ENCODE data around the gene FMN1. TPM values are rescaled to one million over a fixed set of nuclear protein-coding genes. Genes with fewer than 3 reads are reported as not detected.

FMN1 gene
- total RNA-seq, 1 experiment from 2014 or later: 1.2 TPM

DNA sequence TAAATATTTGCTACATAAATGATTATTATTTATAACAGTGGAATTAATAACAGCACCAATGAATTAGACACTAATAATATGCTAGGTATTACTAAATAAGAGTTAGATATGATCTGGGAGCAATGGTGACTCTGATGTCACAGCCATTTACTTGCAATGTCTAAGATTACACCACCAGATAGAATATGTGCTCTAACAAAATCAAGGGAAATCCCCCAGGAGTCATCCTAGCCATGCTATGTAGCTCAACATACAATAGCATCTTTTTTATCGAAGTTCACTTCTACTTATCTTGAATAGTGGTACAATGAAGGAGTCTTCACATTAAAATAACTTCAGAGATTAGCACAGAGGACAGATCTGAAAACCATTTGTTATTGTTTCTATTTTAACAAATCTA, 154.0 kb downstream of the FMN1 start:
- Mint-ChIP-seq H3K9me3 (ENCODE audit: unreplicated experiment) (peaks cover 10% of the 10 kb centered on the region), H3K27ac (ENCODE audit: low read depth, unreplicated experiment) (no peak overlapping the region), H3K36me3 (ENCODE audit: insufficient read depth, unreplicated experiment) (peaks cover 5% of the 10 kb centered on the region), H3K4me3 (ENCODE audit: unreplicated experiment) (no peak overlapping the region), H3K4me1 (ENCODE audit: insufficient read depth, unreplicated experiment) (no peaks in the 10 kb centered on the region), H3K27me3 (ENCODE audit: insufficient read depth, unreplicated experiment) (no peaks in the 10 kb centered on the region)
- no peak for TF ChIP-seq CTCF (IDR thresholded peaks at IDR 0.05; ENCODE audit: unreplicated experiment)
- CTCF ChIA-PET: no interaction called here
- POLR2A ChIA-PET: no interaction called here
- intact Hi-C loops (cut with micrococcal nuclease): no loop called here
- BruUV-seq (replicated peaks): no TSS peak
- DNase-seq (ENCODE audit: unreplicated experiment): no peak

DNA sequence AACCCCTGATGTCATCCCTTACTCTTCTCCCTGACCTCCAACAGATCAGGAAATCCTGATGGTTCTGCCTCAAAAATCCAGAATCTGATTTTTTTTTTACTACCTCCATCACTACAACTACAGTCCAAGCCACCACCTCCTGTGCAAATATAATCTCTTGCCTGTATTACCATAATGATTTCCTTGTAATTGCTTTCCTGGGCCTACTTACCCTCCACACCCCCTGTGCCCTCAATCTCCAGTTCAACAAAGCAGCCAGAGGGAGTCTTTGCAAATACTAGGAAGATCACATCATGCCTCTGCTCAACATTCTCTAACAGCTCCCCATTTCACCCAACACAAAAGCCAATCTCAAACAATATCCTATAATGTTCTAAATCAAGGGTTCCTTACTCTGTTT, 159.9 kb downstream of the FMN1 start:
- DNase-seq (ENCODE audit: unreplicated experiment): no peak
- no peaks in the 10 kb centered on the region for H3K9me3 Mint-ChIP-seq (ENCODE audit: unreplicated experiment)
- CTCF ChIA-PET: interaction anchor here (0.6 to 1.5 kb wide), 3 partner anchors 12 to 98 kb away, joined by 3 to 4 read pairs (median 3); no protein-coding TSS in a partner anchor
- no peak overlapping the region for H3K27ac Mint-ChIP-seq (ENCODE audit: low read depth, unreplicated experiment)
- TF ChIP-seq CTCF (IDR thresholded peaks at IDR 0.05; ENCODE audit: unreplicated experiment): no peak
- POLR2A ChIA-PET: interaction anchor here (0.7 kb wide), 1 partner anchor 393 kb away, joined by 3 read pairs; no protein-coding TSS in a partner anchor
- intact Hi-C loops (cut with micrococcal nuclease): no loop called here
- no peaks in the 10 kb centered on the region for H3K4me1 Mint-ChIP-seq (ENCODE audit: insufficient read depth, unreplicated experiment)
- no peak overlapping the region for H3K4me3 Mint-ChIP-seq (ENCODE audit: unreplicated experiment)
- no TSS peak for BruUV-seq (replicated peaks)
- H3K36me3 Mint-ChIP-seq (ENCODE audit: insufficient read depth, unreplicated experiment): peaks cover 5% of the 10 kb centered on the region
- no peaks in the 10 kb centered on the region for H3K27me3 Mint-ChIP-seq (ENCODE audit: insufficient read depth, unreplicated experiment)

DNA sequence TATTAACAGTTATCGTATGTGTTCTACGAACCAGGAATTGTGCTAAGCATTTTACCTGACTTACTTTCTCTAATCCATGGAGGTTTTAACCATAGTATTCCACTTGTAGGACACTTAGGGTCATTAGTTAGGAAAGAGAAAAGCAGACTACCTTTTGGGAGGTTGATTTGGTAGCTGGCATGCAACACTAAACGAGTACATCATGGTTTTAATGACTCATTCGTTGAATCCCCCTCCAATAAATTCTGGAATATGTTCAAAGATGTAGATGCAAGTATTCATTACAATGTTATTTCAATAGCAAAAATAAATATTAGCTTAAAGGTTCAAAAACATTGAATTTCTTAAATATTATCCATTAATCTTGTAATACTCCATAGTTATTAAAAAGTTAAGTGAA, 162.5 kb downstream of the FMN1 start:
- CTCF ChIA-PET: no interaction called here

GRCh38 chr15:33031324-33031821, 163.1 kb downstream of the FMN1 start:
- ChIA-PET CTCF (interaction anchor here (0.6 to 1.2 kb wide), 3 partner anchors 9 to 1128 kb away, joined by 3 to 4 read pairs (median 3); no protein-coding TSS in a partner anchor), POLR2A (interaction anchor here (1.0 to 1.3 kb wide), 2 partner anchors 9 to 114 kb away, joined by 3 read pairs; no protein-coding TSS in a partner anchor)
- peak; percentile 19 for DNase-seq (ENCODE audit: unreplicated experiment)
- no peak overlapping the region for H3K27ac Mint-ChIP-seq (ENCODE audit: low read depth, unreplicated experiment)
- H3K4me1 Mint-ChIP-seq (ENCODE audit: insufficient read depth, unreplicated experiment): no peaks in the 10 kb centered on the region
- intact Hi-C loops (cut with micrococcal nuclease): no loop called here
- TF ChIP-seq CTCF (IDR thresholded peaks at IDR 0.05; ENCODE audit: unreplicated experiment): no peak
- no peaks in the 10 kb centered on the region for H3K9me3 Mint-ChIP-seq (ENCODE audit: unreplicated experiment)
- no TSS peak for BruUV-seq (replicated peaks)
- H3K36me3 Mint-ChIP-seq (ENCODE audit: insufficient read depth, unreplicated experiment): no peaks in the 10 kb centered on the region
- no peaks in the 10 kb centered on the region for H3K27me3 Mint-ChIP-seq (ENCODE audit: insufficient read depth, unreplicated experiment)
- no peak overlapping the region for H3K4me3 Mint-ChIP-seq (ENCODE audit: unreplicated experiment)

More for the DNA sequence above, 162.5 kb downstream of the FMN1 start:
- no TSS peak for BruUV-seq (replicated peaks)
- Mint-ChIP-seq H3K27ac (ENCODE audit: low read depth, unreplicated experiment) (no peak overlapping the region), H3K27me3 (ENCODE audit: insufficient read depth, unreplicated experiment) (no peaks in the 10 kb centered on the region), H3K4me1 (ENCODE audit: insufficient read depth, unreplicated experiment) (no peaks in the 10 kb centered on the region), H3K4me3 (ENCODE audit: unreplicated experiment) (no peak overlapping the region), H3K9me3 (ENCODE audit: unreplicated experiment) (no peaks in the 10 kb centered on the region), H3K36me3 (ENCODE audit: insufficient read depth, unreplicated experiment) (no peaks in the 10 kb centered on the region)
- intact Hi-C loops (cut with micrococcal nuclease): no loop called here
- TF ChIP-seq CTCF (IDR thresholded peaks at IDR 0.05; ENCODE audit: unreplicated experiment): no peak
- POLR2A ChIA-PET: interaction anchor here (1.0 kb wide), 1 partner anchor 114 kb away, joined by 3 read pairs; no protein-coding TSS in a partner anchor
- DNase-seq (ENCODE audit: unreplicated experiment): no peak

All from MCF 10A (cell line).